ENCODE results near the gene KCNK10.

The KCNK10 gene

DNA sequence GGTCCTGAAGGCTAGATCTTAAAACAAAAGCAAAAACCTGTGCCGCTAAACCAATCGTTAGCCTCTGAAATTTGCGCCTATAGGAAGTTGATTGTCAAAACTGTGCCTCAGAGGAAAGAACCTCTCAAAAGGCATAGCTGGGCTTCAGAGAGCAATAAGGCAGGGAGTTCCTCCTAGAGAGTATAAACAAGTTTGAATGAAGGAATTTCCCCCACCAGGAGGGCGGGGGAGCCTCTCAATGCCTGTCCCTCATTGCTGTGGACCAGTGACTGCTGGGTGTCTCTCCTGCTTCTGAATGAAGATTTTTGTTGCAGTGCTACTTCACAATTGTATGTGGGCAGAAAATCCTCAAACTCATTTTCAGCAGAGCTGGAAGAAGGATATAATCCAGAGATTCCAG, 88.6 kb downstream of the KCNK10 start:
- Histone ChIP-seq H3K4me3 (replicated peaks; ENCODE audit: insufficient read depth, low read length) (no peak overlapping the region), H3K27ac (replicated peaks) (no peak overlapping the region), H3K27me3 (ENCODE audit: insufficient read depth, poor library complexity, severe bottlenecking) (no peaks in the 10 kb centered on the region)
- DNase-seq (ENCODE audit: low read depth in 1 of 2, low spot score in 1 of 2), result no peak
- no peak for TF ChIP-seq POLR2AphosphoS5 (IDR thresholded peaks at IDR 0.05; ENCODE audit: low read depth)
- no peak for TF ChIP-seq GABPA (IDR thresholded peaks at IDR 0.05; ENCODE audit: low read depth)
- TF ChIP-seq, protein P1, sequence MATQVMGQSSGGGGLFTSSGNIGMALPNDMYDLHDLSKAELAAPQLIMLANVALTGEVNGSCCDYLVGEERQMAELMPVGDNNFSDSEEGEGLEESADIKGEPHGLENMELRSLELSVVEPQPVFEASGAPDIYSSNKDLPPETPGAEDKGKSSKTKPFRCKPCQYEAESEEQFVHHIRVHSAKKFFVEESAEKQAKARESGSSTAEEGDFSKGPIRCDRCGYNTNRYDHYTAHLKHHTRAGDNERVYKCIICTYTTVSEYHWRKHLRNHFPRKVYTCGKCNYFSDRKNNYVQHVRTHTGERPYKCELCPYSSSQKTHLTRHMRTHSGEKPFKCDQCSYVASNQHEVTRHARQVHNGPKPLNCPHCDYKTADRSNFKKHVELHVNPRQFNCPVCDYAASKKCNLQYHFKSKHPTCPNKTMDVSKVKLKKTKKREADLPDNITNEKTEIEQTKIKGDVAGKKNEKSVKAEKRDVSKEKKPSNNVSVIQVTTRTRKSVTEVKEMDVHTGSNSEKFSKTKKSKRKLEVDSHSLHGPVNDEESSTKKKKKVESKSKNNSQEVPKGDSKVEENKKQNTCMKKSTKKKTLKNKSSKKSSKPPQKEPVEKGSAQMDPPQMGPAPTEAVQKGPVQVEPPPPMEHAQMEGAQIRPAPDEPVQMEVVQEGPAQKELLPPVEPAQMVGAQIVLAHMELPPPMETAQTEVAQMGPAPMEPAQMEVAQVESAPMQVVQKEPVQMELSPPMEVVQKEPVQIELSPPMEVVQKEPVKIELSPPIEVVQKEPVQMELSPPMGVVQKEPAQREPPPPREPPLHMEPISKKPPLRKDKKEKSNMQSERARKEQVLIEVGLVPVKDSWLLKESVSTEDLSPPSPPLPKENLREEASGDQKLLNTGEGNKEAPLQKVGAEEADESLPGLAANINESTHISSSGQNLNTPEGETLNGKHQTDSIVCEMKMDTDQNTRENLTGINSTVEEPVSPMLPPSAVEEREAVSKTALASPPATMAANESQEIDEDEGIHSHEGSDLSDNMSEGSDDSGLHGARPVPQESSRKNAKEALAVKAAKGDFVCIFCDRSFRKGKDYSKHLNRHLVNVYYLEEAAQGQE (IDR thresholded peaks at IDR 0.05; ENCODE audit: insufficient replicate concordance, low read depth), result no peak
- no peak for TF ChIP-seq SPI1 (IDR thresholded peaks at IDR 0.05; ENCODE audit: borderline replicate concordance, low read depth)
- TF ChIP-seq, protein P2, sequence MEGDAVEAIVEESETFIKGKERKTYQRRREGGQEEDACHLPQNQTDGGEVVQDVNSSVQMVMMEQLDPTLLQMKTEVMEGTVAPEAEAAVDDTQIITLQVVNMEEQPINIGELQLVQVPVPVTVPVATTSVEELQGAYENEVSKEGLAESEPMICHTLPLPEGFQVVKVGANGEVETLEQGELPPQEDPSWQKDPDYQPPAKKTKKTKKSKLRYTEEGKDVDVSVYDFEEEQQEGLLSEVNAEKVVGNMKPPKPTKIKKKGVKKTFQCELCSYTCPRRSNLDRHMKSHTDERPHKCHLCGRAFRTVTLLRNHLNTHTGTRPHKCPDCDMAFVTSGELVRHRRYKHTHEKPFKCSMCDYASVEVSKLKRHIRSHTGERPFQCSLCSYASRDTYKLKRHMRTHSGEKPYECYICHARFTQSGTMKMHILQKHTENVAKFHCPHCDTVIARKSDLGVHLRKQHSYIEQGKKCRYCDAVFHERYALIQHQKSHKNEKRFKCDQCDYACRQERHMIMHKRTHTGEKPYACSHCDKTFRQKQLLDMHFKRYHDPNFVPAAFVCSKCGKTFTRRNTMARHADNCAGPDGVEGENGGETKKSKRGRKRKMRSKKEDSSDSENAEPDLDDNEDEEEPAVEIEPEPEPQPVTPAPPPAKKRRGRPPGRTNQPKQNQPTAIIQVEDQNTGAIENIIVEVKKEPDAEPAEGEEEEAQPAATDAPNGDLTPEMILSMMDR (IDR thresholded peaks at IDR 0.05; ENCODE audit: insufficient read depth, low read length), result no peak

DNA sequence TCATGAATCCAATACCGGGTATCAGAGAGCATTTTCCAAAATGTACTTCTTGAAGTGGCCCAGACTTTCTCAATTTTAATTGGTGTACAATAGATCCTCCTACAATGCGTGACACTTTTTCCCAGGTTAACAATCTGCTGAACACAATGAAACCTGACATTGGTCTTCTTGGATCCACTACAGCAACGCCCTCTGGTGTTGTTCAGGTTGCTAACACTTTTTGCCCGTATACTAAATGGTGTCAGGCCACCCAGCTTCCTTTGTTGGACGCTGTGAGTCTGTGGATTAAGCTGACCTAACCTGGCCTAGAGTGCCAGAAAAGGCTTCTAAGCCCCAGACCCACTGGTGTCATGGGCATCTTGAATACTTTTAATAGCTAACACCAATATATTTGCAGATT, 89.2 kb downstream of the KCNK10 start:
- DNase-seq (ENCODE audit: low read depth in 1 of 2, low spot score in 1 of 2), result no peak

DNA sequence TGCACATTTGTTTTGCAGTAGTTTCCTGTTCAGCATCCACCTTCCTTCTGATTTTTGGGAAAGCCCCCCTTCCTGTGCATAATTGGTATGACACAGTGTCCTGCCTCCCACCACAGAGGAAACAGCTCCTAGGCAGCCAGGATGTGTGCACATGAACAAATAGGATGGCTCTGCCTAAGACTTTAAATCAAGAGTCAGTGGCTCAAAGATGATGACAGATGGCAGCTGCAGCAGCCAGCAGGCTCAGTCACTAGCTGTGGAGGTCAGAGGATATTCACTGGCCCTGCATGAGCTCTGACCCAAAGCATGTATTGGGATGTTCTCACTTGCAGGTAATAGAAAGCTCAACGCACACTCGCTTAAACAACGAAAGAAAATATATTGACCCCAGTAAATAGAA, 90.3 kb downstream of the KCNK10 start:
- Histone ChIP-seq H3K27ac (replicated peaks) (no peak overlapping the region), H3K4me3 (replicated peaks; ENCODE audit: insufficient read depth, low read length) (no peak overlapping the region), H3K27me3 (ENCODE audit: insufficient read depth, poor library complexity, severe bottlenecking) (no peaks in the 10 kb centered on the region)
- no peak for DNase-seq (ENCODE audit: low read depth in 1 of 2, low spot score in 1 of 2)
- TF ChIP-seq GABPA (IDR thresholded peaks at IDR 0.05; ENCODE audit: low read depth), result no peak
- TF ChIP-seq, protein P2 (IDR thresholded peaks at IDR 0.05; ENCODE audit: insufficient read depth, low read length), result no peak
- TF ChIP-seq POLR2AphosphoS5 (IDR thresholded peaks at IDR 0.05; ENCODE audit: low read depth), result no peak
- TF ChIP-seq, protein P1 (IDR thresholded peaks at IDR 0.05; ENCODE audit: insufficient replicate concordance, low read depth), result no peak
- TF ChIP-seq SPI1 (IDR thresholded peaks at IDR 0.05; ENCODE audit: borderline replicate concordance, low read depth), result no peak

More for the DNA sequence above, 89.2 kb downstream of the KCNK10 start:
- no peaks in the 10 kb centered on the region for H3K27me3 ChIP-seq (ENCODE audit: insufficient read depth, poor library complexity, severe bottlenecking)
- H3K27ac ChIP-seq (replicated peaks), result no peak overlapping the region
- H3K4me3 ChIP-seq (replicated peaks; ENCODE audit: insufficient read depth, low read length), result no peak overlapping the region
- no peak for TF ChIP-seq POLR2AphosphoS5 (IDR thresholded peaks at IDR 0.05; ENCODE audit: low read depth)
- TF ChIP-seq, protein P1 (IDR thresholded peaks at IDR 0.05; ENCODE audit: insufficient replicate concordance, low read depth), result no peak
- TF ChIP-seq SPI1 (IDR thresholded peaks at IDR 0.05; ENCODE audit: borderline replicate concordance, low read depth), result no peak
- TF ChIP-seq, protein P2 (IDR thresholded peaks at IDR 0.05; ENCODE audit: insufficient read depth, low read length), result no peak
- no peak for TF ChIP-seq GABPA (IDR thresholded peaks at IDR 0.05; ENCODE audit: low read depth)

All from HL-60 (cell line).